Keratinocyte (primary cell): ENCODE data around the gene PNCK.
"Not testable (repeated sequence)": the region's sequence is repeated elsewhere in the genome, so short reads cannot be mapped to it uniquely, and the experiment has no call there.

ENCODE experiments used
- CTCF ChIP-seq, 3 experiments: IDR thresholded peaks in 1 of 3; conservative IDR thresholded peaks in 1 of 3; optimal IDR thresholded peaks in 1 of 3; 2 replicates in 2 of 3; 3 replicates in 1 of 3; pipeline versions ENCODE3 to v1.5.1; 2011; ENCODE audit warnings: low read length in 3 of 3, mild to moderate bottlenecking in 3 of 3, moderate library complexity in 2 of 3, control low read depth in 1 of 3, inconsistent platforms in 1 of 3; ENCODE audit not compliant: insufficient read depth in 2 of 3; ENCODE audit errors: extremely low read depth in 1 of 3
- EZH2 ChIP-seq: IDR thresholded peaks from one replicate; pipeline ENCODE4 v1.6.1; 2012; ENCODE audit warnings: inconsistent platforms, mild to moderate bottlenecking, low read length, moderate library complexity

- TF ChIP-seq EZH2; CTCF (optimal IDR thresholded peaks at IDR 0.05 in 1 of 3, IDR thresholded peaks at IDR 0.05 in 1 of 3, conservative IDR thresholded peaks at IDR 0.05 in 1 of 3; ENCODE audit: extremely low read depth in 1 of 3, insufficient read depth in 2 of 3, low read length in 3 of 3): not testable (repeated sequence)
Observed at GRCh38 chrX:153699784-153700371, 26.3 kb upstream of the PNCK start.
